NCI-H2171 (cell line): ENCODE data around the gene PKHD1.
"Not testable (repeated sequence)": the region's sequence is repeated elsewhere in the genome, so short reads cannot be mapped to it uniquely, and the experiment has no call there.

Experiments used
- DNase-seq: peaks from one replicate; lab custom pipeline; 2025; lab: John Stamatoyannopoulos, UW

Gene PKHD1

DNA sequence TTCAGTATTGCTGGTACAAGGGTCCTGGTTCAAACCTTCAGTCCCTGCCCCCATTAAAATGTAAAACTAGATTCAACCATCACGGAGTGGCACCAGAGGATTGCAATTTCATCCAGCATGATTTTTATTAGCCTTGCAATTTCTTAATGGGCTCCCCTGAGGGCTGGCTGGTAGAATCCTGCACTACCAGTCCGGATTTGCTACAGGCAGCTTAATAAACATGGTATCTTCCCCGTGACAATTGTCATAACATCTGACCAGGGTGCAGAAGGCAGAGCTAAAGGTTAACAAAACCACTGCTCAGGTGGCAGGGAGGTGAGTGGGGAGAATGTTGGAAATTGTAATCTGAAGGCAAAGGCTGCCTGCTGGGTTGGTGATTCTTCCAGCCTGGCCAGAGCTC lies 94.5 kb downstream of the PKHD1 start:
- DNase-seq, result no peak

DNA sequence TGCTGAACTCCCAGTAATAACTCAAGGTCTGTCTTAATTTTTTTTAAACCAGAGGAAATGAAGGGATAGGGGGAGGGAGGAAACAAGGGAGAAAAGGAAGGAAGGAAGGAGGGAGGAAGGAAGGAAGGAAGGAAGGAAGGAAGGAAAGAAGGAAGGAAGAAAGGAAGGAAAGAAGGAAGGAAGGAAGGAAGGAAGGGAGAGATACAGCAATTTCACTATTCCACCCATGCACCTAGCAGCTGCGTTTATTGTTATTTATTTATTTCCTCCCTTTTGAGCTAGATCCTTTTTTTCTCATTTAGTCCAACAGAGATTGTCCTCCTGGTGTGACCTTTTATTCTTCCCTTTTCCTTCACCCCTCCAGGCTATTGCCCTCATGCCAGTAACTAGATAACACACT lies 97.6 kb downstream of the PKHD1 start:
- no peak for DNase-seq

GRCh38 chr6:51986864-51987263 lies 100.5 kb downstream of the PKHD1 start:
- no peak for DNase-seq

GRCh38 chr6:51983564-51983963 lies 103.8 kb downstream of the PKHD1 start:
- DNase-seq, result no peak

DNA sequence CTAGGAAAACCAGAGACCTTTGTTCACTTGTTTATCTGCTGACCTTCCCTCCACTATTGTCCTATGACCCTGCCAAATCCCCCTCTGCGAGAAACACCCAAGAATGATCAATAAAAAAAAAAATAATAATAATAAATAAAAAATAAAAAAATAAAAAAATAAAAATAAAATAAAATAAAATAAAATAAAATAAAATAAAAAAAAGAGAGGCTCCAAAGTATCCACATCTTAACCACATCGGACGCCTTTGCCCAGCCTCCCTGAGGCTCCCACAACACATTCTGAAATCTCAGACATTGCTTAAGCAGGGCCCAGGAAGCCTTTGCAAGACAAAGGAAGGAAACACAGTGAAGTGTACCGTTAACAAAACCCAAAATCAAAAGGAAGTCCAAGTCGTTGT lies 104.7 kb downstream of the PKHD1 start:
- not testable (repeated sequence) for DNase-seq

- DNase-seq, result no peak
Measured at GRCh38 chr6:51976374-51976773, 111.0 kb downstream of the PKHD1 start.

DNA sequence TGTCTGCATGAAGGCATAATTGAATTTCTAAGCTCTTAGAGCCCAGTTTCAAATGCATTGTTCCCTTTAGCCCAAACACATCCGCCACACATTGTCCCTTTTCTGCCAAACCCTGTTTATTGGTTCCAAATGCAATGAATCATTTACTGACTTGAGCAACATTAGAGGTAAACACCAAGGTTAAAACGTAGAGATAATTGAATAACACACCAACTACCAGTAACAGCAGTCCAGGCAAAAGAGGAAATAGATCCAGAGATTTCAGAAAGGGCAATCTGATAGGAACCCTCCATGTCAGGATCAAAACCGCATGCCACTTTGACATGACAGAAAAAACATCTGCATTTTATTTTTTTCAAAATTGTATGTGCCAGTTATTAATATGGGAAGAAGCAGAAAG lies 114.8 kb downstream of the PKHD1 start:
- no peak for DNase-seq

DNA sequence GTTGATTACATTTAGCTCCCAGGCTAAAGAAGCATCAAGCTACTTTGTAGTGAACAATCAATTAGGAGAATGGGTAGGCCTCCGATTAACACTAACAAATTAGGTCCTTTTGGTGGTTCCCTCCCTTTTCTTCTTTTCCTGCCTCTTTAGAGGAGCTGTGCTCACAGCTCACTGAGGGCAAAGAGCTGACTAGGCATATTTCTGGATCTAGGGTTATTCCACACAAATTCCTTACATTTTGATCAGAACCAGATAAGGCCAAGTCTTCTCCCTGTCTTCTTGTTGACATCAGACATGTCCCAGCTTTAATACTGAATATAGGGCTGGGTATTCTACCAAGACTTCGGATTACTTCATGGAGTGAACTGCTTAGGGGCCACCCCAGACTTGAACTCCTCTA lies 119.1 kb downstream of the PKHD1 start:
- DNase-seq, result no peak

GRCh38 chr6:51965222-51965801 lies 122.1 kb downstream of the PKHD1 start:
- DNase-seq, result no peak

DNA sequence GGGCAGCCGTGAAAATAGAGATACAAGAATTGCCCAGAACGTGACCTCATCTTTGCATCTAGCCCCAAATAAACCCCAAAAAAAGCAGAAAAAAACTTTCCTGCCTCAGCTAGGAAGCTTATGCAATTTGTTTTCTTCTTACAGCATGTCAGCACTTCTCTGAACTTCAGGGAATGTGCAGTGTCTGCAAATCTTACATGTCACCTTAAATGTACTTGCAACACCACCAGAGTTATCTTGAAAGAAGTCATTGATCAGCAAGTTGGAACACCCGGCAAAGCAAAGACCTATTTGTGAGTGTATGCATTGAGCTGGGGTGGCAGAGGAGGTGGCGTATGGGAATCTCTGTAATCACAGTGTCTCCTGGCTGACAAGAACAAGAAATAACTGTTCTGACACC lies 123.4 kb downstream of the PKHD1 start:
- DNase-seq, result no peak

- no peak for DNase-seq
Measured at GRCh38 chr6:51962354-51962753, 125.1 kb downstream of the PKHD1 start.

DNA sequence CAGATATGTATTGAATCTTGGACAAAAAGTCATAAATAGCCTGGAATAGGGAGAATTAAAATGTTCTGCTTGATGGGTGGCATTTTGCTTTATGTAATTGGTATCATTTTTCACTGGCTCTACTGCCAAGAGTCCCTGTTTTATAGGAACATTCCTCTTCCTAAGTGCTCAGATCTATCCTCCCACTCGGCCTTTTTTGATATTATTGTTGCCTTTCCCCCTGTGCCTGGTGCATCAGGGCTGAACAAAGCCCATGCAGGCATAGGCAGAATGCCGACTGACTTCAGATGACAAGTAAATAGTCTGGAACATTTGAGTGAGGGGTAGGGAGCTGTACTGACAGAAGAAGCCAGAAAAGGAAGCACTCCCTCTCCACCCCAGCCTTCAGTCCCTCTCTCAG lies 127.0 kb downstream of the PKHD1 start:
- DNase-seq, result no peak

DNA sequence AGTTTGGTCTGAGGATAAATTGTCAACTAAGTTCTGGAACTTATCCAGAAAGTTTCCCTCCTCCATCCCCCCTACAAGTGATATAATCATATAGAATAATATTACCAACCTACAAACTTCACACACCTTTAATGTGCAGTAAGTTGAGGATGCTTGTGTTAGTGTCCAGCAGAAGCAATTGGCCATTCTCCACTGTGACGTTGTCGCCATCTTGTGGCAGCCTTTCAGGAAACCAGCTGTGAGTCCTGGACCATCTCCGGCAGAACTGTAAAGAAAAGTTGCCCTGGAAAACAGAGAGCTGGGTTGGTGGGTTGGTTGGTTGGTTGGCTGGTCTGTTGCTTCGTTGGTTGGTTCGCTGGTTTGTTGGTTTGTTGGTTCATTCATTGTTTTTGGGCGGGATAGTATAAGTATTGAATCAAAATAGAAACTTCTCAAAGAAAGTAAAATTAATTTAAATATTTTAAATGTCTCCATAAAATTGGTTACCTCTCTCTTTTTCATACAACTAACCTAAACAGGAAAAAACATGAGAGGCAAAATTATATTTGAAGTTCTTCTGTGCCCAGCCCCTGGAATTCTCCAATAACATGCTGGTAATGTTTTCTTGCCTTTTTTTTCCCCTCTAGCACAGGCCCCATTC lies 127.5 kb downstream of the PKHD1 start:
- peak; percentile 15 for DNase-seq

GRCh38 chr6:51954681-51955080 lies 132.7 kb downstream of the PKHD1 start:
- no peak for DNase-seq

GRCh38 chr6:51953246-51953645 lies 134.2 kb downstream of the PKHD1 start:
- DNase-seq, result no peak

DNA sequence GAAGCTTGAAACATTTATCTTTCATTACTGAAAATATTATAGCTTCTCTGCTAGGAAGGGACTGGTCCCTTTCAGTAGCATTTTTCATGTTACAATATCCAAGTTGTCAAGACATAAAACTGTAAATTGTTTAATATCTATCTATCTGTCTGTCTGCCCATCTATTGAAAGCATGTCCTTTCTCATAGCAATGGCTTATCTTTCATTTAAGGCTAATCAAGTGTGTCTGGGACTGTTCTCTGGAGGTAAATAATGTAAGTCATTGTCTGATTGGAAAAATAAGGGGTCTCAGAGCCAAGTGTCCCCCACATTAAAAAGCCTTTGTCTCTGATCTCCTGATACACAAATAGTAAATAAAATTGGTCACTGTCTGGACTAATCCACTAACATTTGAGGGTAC lies 135.5 kb downstream of the PKHD1 start:
- DNase-seq, result no peak

DNA sequence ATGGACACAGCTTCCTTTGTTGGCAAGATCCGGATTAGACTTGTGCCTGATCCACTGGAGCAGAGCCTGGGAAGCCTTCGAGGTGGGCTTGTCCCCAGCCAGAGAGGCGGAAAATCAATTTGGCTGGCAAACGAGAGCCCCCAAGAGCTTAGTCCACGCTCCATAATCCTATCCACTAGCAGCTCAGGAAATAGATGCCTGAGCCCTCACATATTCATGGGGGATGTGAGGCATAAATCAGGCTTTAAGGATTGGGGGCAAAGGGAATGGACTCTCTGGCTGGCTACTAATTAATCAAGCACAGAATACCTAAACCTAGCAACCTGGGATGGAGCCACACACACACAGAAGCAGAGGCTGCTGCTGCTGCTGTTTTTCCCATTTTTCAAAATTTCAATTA lies 137.9 kb downstream of the PKHD1 start:
- no peak for DNase-seq

GRCh38 chr6:51939695-51940094 lies 147.7 kb downstream of the PKHD1 start:
- DNase-seq, result not testable (repeated sequence)

DNA sequence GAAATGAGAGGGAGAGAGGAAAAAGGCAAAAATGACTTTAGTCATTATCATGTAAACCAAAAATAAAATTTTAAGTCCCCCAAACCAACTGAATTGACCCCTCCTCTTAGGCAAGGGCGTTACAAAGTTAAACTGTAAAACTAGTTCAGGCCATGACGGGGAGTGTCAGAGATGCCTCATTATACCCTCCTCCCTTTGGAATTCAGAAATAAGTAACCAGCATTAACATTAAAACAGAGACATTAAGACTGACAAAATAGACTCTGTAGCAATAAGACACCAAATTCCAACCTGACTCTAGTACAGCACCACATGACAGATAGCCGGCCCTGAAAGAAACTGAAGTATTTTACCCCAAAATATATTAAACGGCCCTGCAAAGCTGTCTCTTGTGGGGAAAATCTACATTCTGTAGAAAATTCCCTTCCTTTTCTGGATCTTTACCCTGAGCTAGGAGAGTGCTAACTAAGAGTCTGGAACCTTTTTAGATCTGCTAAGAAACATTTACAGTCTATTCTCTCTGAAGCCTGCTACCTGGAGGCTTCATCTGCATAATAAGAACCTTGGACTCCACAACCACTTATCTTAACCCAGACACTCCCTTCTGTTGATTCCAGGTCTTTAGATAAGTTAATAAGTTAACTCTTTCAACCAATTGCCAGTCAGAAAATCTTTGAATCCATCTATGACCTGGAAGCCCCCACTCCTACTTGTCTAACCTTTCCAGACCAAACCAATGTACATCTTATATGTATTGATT lies 150.7 kb downstream of the PKHD1 start:
- no peak for DNase-seq

DNA sequence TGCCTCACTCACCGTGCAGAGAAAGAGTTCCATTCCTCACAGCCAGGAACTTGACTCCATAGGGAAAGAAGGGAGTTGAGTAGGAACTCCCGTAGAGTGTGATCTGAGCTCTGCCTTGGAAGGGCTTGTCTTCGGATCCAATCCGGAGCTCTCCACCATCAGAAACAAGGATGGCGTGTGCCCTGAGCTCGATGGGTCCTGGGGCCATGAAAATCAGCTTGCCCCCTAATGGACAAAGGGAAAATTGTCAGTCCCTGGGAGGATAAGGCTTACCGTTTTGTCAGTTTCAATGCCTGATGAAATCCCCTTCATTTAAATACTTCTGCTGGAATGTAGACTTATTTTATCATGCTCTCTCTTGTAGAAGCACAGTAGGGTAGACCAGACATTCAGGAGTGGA lies 153.3 kb downstream of the PKHD1 start:
- DNase-seq, result no peak

GRCh38 chr6:51932956-51933355 lies 154.5 kb downstream of the PKHD1 start:
- DNase-seq, result no peak

DNA sequence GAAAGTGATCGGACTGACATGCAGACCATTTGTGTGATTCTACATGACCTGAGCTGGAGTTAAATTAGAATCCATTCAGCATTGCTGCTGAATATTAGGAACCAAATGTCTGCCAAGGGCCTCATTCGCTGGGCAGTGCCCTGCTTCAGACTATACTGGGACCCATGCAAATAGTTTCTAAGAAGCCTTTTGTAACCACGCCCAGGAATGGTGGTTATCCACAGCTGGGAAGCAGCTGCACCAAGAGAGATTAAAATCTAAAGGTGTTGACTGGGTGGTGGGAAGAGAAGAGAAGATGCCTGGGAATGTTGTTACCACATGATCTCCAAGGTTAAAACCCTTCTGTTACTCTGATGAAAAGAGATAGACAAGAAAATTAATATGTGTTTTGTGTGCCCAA lies 156.8 kb downstream of the PKHD1 start:
- no peak for DNase-seq

DNA sequence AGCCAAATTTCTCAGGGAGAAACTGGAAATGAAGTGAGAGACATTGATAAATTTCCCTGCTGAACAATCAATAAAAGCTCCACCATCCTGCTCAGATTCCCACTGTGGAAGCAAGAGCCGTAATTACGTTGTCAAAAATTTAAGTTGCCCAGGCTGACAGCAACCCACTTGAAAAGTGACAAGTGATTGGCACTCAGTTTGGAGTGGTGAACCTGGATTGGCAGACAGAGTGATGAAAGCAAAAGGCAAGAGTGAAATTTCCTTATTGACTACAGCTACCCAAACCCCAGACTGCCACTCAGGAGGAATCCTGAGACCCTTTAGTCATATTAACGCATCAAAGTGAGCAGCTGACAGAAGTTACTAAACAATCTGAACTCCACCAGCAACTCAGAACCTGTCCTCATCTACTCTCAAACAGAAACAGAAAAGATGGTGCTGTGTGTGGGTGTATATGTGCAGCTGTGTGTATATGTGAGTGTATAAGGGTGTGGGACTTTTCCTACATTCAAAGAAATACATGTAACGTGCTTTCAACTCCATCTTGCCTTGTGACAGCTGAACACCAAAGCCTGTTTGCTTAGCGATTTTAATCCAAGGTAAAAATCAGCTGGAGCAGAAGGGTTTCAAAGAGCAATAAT lies 157.4 kb downstream of the PKHD1 start:
- DNase-seq, result no peak
